GM10266 (cell line): Measurements from ENCODE around the gene HIVEP2.

ENCODE experiments used
- DNase-seq: peaks from one replicate; pipeline ENCODE4 v3.0.0; 2012; ENCODE audit errors: extremely low spot score
- TF ChIP-seq, protein P1 (sequence below): IDR thresholded peaks from 2 replicates; pipeline ENCODE4 v1.5.1; 2012; ENCODE audit warnings: mild to moderate bottlenecking, low read depth; ENCODE audit not compliant: control insufficient read depth, insufficient read depth; ENCODE audit errors: missing control alignments

HIVEP2 gene

DNA sequence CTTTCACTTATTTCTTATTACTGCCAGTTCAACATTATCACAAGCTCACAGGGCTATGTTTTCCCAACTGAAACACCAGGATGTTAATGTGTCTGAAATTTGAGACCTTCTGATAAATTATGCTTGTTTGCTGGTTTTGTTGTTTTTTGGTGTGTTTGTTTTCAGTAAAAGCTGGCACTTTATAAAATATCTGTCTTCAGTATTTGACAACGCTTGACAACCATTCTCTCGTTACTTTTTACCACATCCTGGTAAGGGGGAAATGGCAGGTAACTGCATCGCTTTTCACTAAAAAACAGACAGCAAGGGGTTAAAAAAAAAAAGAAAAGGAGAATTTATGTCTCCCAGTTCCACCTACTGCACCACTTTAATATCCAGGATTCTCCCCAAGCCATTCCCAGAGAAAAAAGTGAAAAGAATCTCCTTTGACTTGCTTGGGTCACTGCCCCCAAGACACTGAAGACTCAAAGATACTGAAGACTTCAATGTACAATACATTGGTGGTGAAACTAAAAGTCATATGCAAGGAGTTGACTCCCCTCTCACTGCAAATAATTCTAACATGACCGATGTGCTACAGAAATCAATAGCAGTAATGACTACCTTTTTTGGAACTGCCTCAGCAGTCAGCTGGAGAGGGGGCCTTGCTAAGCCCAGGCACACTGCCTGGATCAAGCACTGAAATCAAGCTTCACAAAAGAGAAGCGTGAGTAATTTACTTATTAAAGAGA, 88.9 kb downstream of the HIVEP2 start:
- no peak for DNase-seq
- TF ChIP-seq, protein P1, sequence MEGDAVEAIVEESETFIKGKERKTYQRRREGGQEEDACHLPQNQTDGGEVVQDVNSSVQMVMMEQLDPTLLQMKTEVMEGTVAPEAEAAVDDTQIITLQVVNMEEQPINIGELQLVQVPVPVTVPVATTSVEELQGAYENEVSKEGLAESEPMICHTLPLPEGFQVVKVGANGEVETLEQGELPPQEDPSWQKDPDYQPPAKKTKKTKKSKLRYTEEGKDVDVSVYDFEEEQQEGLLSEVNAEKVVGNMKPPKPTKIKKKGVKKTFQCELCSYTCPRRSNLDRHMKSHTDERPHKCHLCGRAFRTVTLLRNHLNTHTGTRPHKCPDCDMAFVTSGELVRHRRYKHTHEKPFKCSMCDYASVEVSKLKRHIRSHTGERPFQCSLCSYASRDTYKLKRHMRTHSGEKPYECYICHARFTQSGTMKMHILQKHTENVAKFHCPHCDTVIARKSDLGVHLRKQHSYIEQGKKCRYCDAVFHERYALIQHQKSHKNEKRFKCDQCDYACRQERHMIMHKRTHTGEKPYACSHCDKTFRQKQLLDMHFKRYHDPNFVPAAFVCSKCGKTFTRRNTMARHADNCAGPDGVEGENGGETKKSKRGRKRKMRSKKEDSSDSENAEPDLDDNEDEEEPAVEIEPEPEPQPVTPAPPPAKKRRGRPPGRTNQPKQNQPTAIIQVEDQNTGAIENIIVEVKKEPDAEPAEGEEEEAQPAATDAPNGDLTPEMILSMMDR, result no peak

GRCh38 chr6:142854589-142855488, 90.1 kb downstream of the HIVEP2 start:
- TF ChIP-seq, protein P1, result no peak
- no peak for DNase-seq

GRCh38 chr6:142853244-142854180, 91.5 kb downstream of the HIVEP2 start:
- no peak for DNase-seq
- TF ChIP-seq, protein P1, result no peak

DNA sequence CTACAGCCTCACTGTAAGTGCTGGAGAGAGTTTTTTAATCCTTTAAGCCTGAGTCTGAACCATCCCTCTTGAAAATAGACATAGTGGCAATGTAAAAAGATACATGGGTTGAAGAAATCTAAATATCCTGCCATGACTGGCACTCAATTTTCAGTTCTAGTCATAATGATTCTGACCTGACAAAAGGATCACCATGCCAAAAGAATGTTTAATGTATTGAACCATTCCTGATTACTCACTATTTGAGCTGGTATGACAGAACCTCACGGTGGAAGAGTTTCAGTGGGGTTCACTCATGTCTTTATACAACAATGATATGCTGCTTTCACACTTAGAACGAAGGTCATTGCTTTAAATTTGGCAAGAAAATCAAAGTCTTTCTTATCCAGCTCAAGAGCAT, 93.4 kb downstream of the HIVEP2 start:
- DNase-seq, result no peak
- TF ChIP-seq, protein P1, result no peak

GRCh38 chr6:142850679-142851423, 94.1 kb downstream of the HIVEP2 start:
- no peak for DNase-seq
- TF ChIP-seq, protein P1, result no peak

GRCh38 chr6:142848976-142849375, 96.0 kb downstream of the HIVEP2 start:
- TF ChIP-seq, protein P1, result no peak
- DNase-seq, result no peak
